Measurements from ENCODE around the gene TMEM42. TPM values are rescaled to one million over a fixed set of nuclear protein-coding genes. Genes with fewer than 3 reads are reported as not detected.

TMEM42 gene
- total and polyA plus RNA-seq, 2 of the 13 experiments (the other 11 are each of a cell fraction or from before 2014, with no cell fraction given) = 5.5 to 24.5 TPM

DNA sequence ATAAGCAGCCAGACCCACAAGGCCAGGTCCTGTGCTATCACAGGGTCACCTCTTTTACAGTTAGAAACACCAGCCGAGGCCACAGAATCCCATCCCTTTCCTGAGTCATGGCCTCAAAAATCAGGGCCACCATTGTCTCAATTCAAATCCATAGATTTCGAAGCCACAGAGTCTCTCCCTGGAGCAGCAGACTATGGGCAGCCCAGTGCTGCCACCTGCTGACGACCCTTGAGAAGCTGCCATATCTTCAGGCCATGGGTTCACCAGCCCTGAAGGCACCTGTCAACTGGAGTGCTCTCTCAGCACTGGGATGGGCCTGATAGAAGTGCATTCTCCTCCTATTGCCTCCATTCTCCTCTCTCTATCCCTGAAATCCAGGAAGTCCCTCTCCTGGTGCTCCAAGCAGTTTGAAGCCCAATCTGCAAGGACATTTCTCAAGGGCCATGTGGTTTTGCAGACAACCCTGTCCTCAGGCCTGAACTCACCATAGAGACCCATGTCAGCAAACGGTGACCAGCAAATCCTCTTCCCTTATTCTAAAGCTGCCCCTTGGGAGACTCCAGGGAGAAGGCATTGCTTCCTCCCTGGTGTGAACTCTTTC, 52.3 kb downstream of the TMEM42 start (continued):
- TF ChIP-seq ZNF615 (CRISPR knock-in tag; IDR thresholded peaks at IDR 0.05; ENCODE audit: borderline replicate concordance) (no peak), GTF2F1 (IDR thresholded peaks at IDR 0.05; ENCODE audit: low read length) (no peak), ZNF484 (CRISPR knock-in tag; IDR thresholded peaks at IDR 0.05; ENCODE audit: borderline replicate concordance, low read depth) (no peak), ZBTB10 (CRISPR knock-in tag; IDR thresholded peaks at IDR 0.05; ENCODE audit: borderline replicate concordance) (no peak), SP2 (CRISPR knock-in tag; IDR thresholded peaks at IDR 0.05) (no peak), SIX1 (CRISPR knock-in tag; IDR thresholded peaks at IDR 0.05; ENCODE audit: borderline replicate concordance) (no peak), HHEX (CRISPR knock-in tag; IDR thresholded peaks at IDR 0.05) (no peak), NR1H2 (CRISPR knock-in tag; IDR thresholded peaks at IDR 0.05; ENCODE audit: borderline replicate concordance, low read depth) (no peak), ZFP41 (CRISPR knock-in tag; IDR thresholded peaks at IDR 0.05; ENCODE audit: borderline replicate concordance) (no peak), ISX (CRISPR knock-in tag; conservative IDR thresholded peaks at IDR 0.05) (no peak), ZNF350 (CRISPR knock-in tag; IDR thresholded peaks at IDR 0.05; ENCODE audit: borderline replicate concordance, low read depth) (no peak), ZNF17 (CRISPR knock-in tag; IDR thresholded peaks at IDR 0.05) (no peak), ZNF543 (CRISPR knock-in tag; IDR thresholded peaks at IDR 0.05) (no peak), ZNF703 (CRISPR knock-in tag; IDR thresholded peaks at IDR 0.05; ENCODE audit: borderline replicate concordance) (no peak), ZNF577 (CRISPR knock-in tag; IDR thresholded peaks at IDR 0.05; ENCODE audit: borderline replicate concordance, low read depth) (no peak)
